ENCODE results near the gene KAZN.

- TF ChIP-seq ZNF777 (tag by site-specific recombination; IDR thresholded peaks at IDR 0.05; ENCODE audit: borderline replicate concordance) = no peak
- TF ChIP-seq, protein P1, sequence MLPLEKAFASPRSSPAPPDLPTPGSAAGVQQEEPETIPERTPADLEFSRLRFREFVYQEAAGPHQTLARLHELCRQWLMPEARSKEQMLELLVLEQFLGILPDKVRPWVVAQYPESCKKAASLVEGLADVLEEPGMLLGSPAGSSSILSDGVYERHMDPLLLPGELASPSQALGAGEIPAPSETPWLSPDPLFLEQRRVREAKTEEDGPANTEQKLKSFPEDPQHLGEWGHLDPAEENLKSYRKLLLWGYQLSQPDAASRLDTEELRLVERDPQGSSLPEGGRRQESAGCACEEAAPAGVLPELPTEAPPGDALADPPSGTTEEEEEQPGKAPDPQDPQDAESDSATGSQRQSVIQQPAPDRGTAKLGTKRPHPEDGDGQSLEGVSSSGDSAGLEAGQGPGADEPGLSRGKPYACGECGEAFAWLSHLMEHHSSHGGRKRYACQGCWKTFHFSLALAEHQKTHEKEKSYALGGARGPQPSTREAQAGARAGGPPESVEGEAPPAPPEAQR (tag by site-specific recombination; IDR thresholded peaks at IDR 0.05) = no peak
- no peak for TF ChIP-seq ZNF121 (tag by site-specific recombination; IDR thresholded peaks at IDR 0.05)
- TF ChIP-seq, protein P2, sequence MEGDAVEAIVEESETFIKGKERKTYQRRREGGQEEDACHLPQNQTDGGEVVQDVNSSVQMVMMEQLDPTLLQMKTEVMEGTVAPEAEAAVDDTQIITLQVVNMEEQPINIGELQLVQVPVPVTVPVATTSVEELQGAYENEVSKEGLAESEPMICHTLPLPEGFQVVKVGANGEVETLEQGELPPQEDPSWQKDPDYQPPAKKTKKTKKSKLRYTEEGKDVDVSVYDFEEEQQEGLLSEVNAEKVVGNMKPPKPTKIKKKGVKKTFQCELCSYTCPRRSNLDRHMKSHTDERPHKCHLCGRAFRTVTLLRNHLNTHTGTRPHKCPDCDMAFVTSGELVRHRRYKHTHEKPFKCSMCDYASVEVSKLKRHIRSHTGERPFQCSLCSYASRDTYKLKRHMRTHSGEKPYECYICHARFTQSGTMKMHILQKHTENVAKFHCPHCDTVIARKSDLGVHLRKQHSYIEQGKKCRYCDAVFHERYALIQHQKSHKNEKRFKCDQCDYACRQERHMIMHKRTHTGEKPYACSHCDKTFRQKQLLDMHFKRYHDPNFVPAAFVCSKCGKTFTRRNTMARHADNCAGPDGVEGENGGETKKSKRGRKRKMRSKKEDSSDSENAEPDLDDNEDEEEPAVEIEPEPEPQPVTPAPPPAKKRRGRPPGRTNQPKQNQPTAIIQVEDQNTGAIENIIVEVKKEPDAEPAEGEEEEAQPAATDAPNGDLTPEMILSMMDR (tag by site-specific recombination; IDR thresholded peaks at IDR 0.05) = no peak
- no peak for TF ChIP-seq ZNF423 (tag by site-specific recombination; IDR thresholded peaks at IDR 0.05)
- no peak for TF ChIP-seq KLF16 (tag by site-specific recombination; IDR thresholded peaks at IDR 0.05)
- TF ChIP-seq, protein P3, sequence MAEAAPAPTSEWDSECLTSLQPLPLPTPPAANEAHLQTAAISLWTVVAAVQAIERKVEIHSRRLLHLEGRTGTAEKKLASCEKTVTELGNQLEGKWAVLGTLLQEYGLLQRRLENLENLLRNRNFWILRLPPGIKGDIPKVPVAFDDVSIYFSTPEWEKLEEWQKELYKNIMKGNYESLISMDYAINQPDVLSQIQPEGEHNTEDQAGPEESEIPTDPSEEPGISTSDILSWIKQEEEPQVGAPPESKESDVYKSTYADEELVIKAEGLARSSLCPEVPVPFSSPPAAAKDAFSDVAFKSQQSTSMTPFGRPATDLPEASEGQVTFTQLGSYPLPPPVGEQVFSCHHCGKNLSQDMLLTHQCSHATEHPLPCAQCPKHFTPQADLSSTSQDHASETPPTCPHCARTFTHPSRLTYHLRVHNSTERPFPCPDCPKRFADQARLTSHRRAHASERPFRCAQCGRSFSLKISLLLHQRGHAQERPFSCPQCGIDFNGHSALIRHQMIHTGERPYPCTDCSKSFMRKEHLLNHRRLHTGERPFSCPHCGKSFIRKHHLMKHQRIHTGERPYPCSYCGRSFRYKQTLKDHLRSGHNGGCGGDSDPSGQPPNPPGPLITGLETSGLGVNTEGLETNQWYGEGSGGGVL (tag by site-specific recombination; IDR thresholded peaks at IDR 0.05) = no peak
- no peak for TF ChIP-seq ZBTB44 (tag by site-specific recombination; IDR thresholded peaks at IDR 0.05)
- no peak for TF ChIP-seq ZNF830 (tag by site-specific recombination; IDR thresholded peaks at IDR 0.05; ENCODE audit: low read depth)
- TF ChIP-seq, protein P4, sequence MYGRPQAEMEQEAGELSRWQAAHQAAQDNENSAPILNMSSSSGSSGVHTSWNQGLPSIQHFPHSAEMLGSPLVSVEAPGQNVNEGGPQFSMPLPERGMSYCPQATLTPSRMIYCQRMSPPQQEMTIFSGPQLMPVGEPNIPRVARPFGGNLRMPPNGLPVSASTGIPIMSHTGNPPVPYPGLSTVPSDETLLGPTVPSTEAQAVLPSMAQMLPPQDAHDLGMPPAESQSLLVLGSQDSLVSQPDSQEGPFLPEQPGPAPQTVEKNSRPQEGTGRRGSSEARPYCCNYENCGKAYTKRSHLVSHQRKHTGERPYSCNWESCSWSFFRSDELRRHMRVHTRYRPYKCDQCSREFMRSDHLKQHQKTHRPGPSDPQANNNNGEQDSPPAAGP (tag by site-specific recombination; IDR thresholded peaks at IDR 0.05) = no peak
- TF ChIP-seq, protein P5, sequence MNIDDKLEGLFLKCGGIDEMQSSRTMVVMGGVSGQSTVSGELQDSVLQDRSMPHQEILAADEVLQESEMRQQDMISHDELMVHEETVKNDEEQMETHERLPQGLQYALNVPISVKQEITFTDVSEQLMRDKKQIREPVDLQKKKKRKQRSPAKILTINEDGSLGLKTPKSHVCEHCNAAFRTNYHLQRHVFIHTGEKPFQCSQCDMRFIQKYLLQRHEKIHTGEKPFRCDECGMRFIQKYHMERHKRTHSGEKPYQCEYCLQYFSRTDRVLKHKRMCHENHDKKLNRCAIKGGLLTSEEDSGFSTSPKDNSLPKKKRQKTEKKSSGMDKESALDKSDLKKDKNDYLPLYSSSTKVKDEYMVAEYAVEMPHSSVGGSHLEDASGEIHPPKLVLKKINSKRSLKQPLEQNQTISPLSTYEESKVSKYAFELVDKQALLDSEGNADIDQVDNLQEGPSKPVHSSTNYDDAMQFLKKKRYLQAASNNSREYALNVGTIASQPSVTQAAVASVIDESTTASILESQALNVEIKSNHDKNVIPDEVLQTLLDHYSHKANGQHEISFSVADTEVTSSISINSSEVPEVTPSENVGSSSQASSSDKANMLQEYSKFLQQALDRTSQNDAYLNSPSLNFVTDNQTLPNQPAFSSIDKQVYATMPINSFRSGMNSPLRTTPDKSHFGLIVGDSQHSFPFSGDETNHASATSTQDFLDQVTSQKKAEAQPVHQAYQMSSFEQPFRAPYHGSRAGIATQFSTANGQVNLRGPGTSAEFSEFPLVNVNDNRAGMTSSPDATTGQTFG (tag by site-specific recombination; IDR thresholded peaks at IDR 0.05; ENCODE audit: borderline replicate concordance) = no peak
- no peak for TF ChIP-seq MYNN (tag by site-specific recombination; IDR thresholded peaks at IDR 0.05; ENCODE audit: borderline replicate concordance)
These were observed 497.0 kb downstream of the KAZN start for GRCh38 chr1:15095496-15095875.

Data from HEK293 (cell line).